ENCODE results near the gene PCYOX1L.

PCYOX1L gene

GRCh38 chr5:149324641-149325040, 33.2 kb upstream of the PCYOX1L start:
- no peak overlapping the region for H3K4me3 Mint-ChIP-seq
- no peak overlapping the region for H3K27ac Mint-ChIP-seq
- no peaks in the 10 kb centered on the region for H3K27me3 Mint-ChIP-seq
- no peaks in the 10 kb centered on the region for H3K9me3 Mint-ChIP-seq
- no peaks in the 10 kb centered on the region for H3K4me1 Mint-ChIP-seq (ENCODE audit: low read depth)
- H3K36me3 Mint-ChIP-seq (ENCODE audit: low read depth), result no peaks in the 10 kb centered on the region
- no peak for DNase-seq

GRCh38 chr5:149325166-149325735, 32.6 kb upstream of the PCYOX1L start:
- no peaks in the 10 kb centered on the region for H3K36me3 Mint-ChIP-seq (ENCODE audit: low read depth)
- DNase-seq, result no peak
- H3K27ac Mint-ChIP-seq, result no peak overlapping the region
- H3K9me3 Mint-ChIP-seq, result no peaks in the 10 kb centered on the region
- no peaks in the 10 kb centered on the region for H3K4me1 Mint-ChIP-seq (ENCODE audit: low read depth)
- no peak overlapping the region for H3K4me3 Mint-ChIP-seq
- no peaks in the 10 kb centered on the region for H3K27me3 Mint-ChIP-seq

GRCh38 chr5:149325894-149326293, 32.0 kb upstream of the PCYOX1L start:
- Mint-ChIP-seq H3K27ac (no peak overlapping the region), H3K4me3 (no peak overlapping the region), H3K9me3 (no peaks in the 10 kb centered on the region), H3K27me3 (no peaks in the 10 kb centered on the region), H3K36me3 (ENCODE audit: low read depth) (no peaks in the 10 kb centered on the region), H3K4me1 (ENCODE audit: low read depth) (no peaks in the 10 kb centered on the region)
- no peak for DNase-seq

- Mint-ChIP-seq H3K27me3 (no peaks in the 10 kb centered on the region), H3K4me3 (no peak overlapping the region), H3K9me3 (no peaks in the 10 kb centered on the region), H3K36me3 (ENCODE audit: low read depth) (no peaks in the 10 kb centered on the region), H3K4me1 (ENCODE audit: low read depth) (no peaks in the 10 kb centered on the region), H3K27ac (no peak overlapping the region)
- DNase-seq, result no peak
Observed at GRCh38 chr5:149326611-149327010, 31.2 kb upstream of the PCYOX1L start.

GRCh38 chr5:149328177-149328576, 29.7 kb upstream of the PCYOX1L start:
- DNase-seq, result no peak
- Mint-ChIP-seq H3K27ac (no peak overlapping the region), H3K27me3 (no peaks in the 10 kb centered on the region), H3K4me1 (ENCODE audit: low read depth) (no peaks in the 10 kb centered on the region), H3K9me3 (no peaks in the 10 kb centered on the region), H3K36me3 (ENCODE audit: low read depth) (no peaks in the 10 kb centered on the region), H3K4me3 (no peak overlapping the region)

- H3K27me3 Mint-ChIP-seq, result no peaks in the 10 kb centered on the region
- no peaks in the 10 kb centered on the region for H3K36me3 Mint-ChIP-seq (ENCODE audit: low read depth)
- no peaks in the 10 kb centered on the region for H3K9me3 Mint-ChIP-seq
- no peak overlapping the region for H3K4me3 Mint-ChIP-seq
- DNase-seq, result no peak
- no peaks in the 10 kb centered on the region for H3K4me1 Mint-ChIP-seq (ENCODE audit: low read depth)
- no peak overlapping the region for H3K27ac Mint-ChIP-seq
Observed at GRCh38 chr5:149333711-149334443, 24.0 kb upstream of the PCYOX1L start.

- H3K27me3 Mint-ChIP-seq, result no peaks in the 10 kb centered on the region
- H3K4me3 Mint-ChIP-seq, result no peak overlapping the region
- no peaks in the 10 kb centered on the region for H3K36me3 Mint-ChIP-seq (ENCODE audit: low read depth)
- no peaks in the 10 kb centered on the region for H3K9me3 Mint-ChIP-seq
- DNase-seq, result no peak
- no peak overlapping the region for H3K27ac Mint-ChIP-seq
- no peaks in the 10 kb centered on the region for H3K4me1 Mint-ChIP-seq (ENCODE audit: low read depth)
Observed at GRCh38 chr5:149337736-149338135, 20.1 kb upstream of the PCYOX1L start.

- no peaks in the 10 kb centered on the region for H3K36me3 Mint-ChIP-seq (ENCODE audit: low read depth)
- H3K27me3 Mint-ChIP-seq, result no peaks in the 10 kb centered on the region
- no peak overlapping the region for H3K4me3 Mint-ChIP-seq
- DNase-seq, result no peak
- peaks cover 2% of the 10 kb centered on the region for H3K4me1 Mint-ChIP-seq (ENCODE audit: low read depth)
- H3K27ac Mint-ChIP-seq, result no peak overlapping the region
- no peaks in the 10 kb centered on the region for H3K9me3 Mint-ChIP-seq
Observed at GRCh38 chr5:149338364-149338763, 19.5 kb upstream of the PCYOX1L start.

GRCh38 chr5:149340920-149341319, 16.9 kb upstream of the PCYOX1L start:
- Mint-ChIP-seq H3K27ac (no peak overlapping the region), H3K27me3 (no peaks in the 10 kb centered on the region), H3K9me3 (no peaks in the 10 kb centered on the region), H3K4me3 (no peak overlapping the region), H3K4me1 (ENCODE audit: low read depth) (peaks cover 16% of the 10 kb centered on the region), H3K36me3 (ENCODE audit: low read depth) (peaks cover 11% of the 10 kb centered on the region)
- no peak for DNase-seq

- Mint-ChIP-seq H3K9me3 (no peaks in the 10 kb centered on the region), H3K27me3 (no peaks in the 10 kb centered on the region), H3K27ac (no peak overlapping the region), H3K4me3 (no peak overlapping the region), H3K36me3 (ENCODE audit: low read depth) (peaks cover 19% of the 10 kb centered on the region), H3K4me1 (ENCODE audit: low read depth) (peaks cover 20% of the 10 kb centered on the region)
- no peak for DNase-seq
Observed at GRCh38 chr5:149341876-149342275, 16.0 kb upstream of the PCYOX1L start.

- H3K27me3 Mint-ChIP-seq, result no peaks in the 10 kb centered on the region
- no peaks in the 10 kb centered on the region for H3K9me3 Mint-ChIP-seq
- H3K27ac Mint-ChIP-seq, result peak overlapping the region; percentile 95
- no peak for DNase-seq
- peaks cover 43% of the 10 kb centered on the region for H3K4me1 Mint-ChIP-seq (ENCODE audit: low read depth)
- H3K4me3 Mint-ChIP-seq, result peak overlapping the region; percentile 86
- H3K36me3 Mint-ChIP-seq (ENCODE audit: low read depth), result peaks cover 41% of the 10 kb centered on the region
Observed at GRCh38 chr5:149344151-149344550, 13.7 kb upstream of the PCYOX1L start.

GRCh38 chr5:149345147-149345891, 12.5 kb upstream of the PCYOX1L start, which contains the start of gene GRPEL2:
GRPEL2 (plus strand) TSS chr5:149345499; CDS start chr5:149345540, 41 bp downstream.
- H3K9me3 Mint-ChIP-seq, result no peaks in the 10 kb centered on the region
- H3K4me1 Mint-ChIP-seq (ENCODE audit: low read depth), result peaks cover 55% of the 10 kb centered on the region

GRCh38 chr5:149345892-149346222, 12.0 kb upstream of the PCYOX1L start:
- H3K27me3 Mint-ChIP-seq, result no peaks in the 10 kb centered on the region
- H3K9me3 Mint-ChIP-seq, result no peaks in the 10 kb centered on the region
- peaks cover 58% of the 10 kb centered on the region for H3K36me3 Mint-ChIP-seq (ENCODE audit: low read depth)
- peak overlapping the region; percentile 95 for H3K27ac Mint-ChIP-seq
- DNase-seq, result no peak
- H3K4me3 Mint-ChIP-seq, result peak overlapping the region; percentile 86
- H3K4me1 Mint-ChIP-seq (ENCODE audit: low read depth), result peaks cover 60% of the 10 kb centered on the region

More at GRCh38 chr5:149345147-149345891, 12.5 kb upstream of the PCYOX1L start, which contains the start of gene GRPEL2:
- Mint-ChIP-seq H3K36me3 (ENCODE audit: low read depth) (peaks cover 53% of the 10 kb centered on the region), H3K4me3 (peak within 1 kb of the TSS; percentile 86), H3K27ac (peak within 1 kb of the TSS; percentile 95), H3K27me3 (no peaks in the 10 kb centered on the region)
- DNase-seq, result peak; percentile 94

GRCh38 chr5:149348518-149348917, 9.3 kb upstream of the PCYOX1L start:
- H3K27me3 Mint-ChIP-seq, result no peaks in the 10 kb centered on the region
- H3K27ac Mint-ChIP-seq, result peak overlapping the region; percentile 95

GRCh38 chr5:149349382-149349781, 8.5 kb upstream of the PCYOX1L start:
- no peak for DNase-seq
- H3K27ac Mint-ChIP-seq, result peak overlapping the region; percentile 95
- H3K27me3 Mint-ChIP-seq, result no peaks in the 10 kb centered on the region
- H3K4me3 Mint-ChIP-seq, result peak overlapping the region; percentile 33
- peaks cover 94% of the 10 kb centered on the region for H3K36me3 Mint-ChIP-seq (ENCODE audit: low read depth)
- no peaks in the 10 kb centered on the region for H3K9me3 Mint-ChIP-seq
- H3K4me1 Mint-ChIP-seq (ENCODE audit: low read depth), result peaks cover 78% of the 10 kb centered on the region

More at GRCh38 chr5:149348518-149348917, 9.3 kb upstream of the PCYOX1L start:
- peaks cover 79% of the 10 kb centered on the region for H3K4me1 Mint-ChIP-seq (ENCODE audit: low read depth)
- no peak for DNase-seq
- H3K36me3 Mint-ChIP-seq (ENCODE audit: low read depth), result peaks cover 85% of the 10 kb centered on the region
- no peaks in the 10 kb centered on the region for H3K9me3 Mint-ChIP-seq
- H3K4me3 Mint-ChIP-seq, result peak overlapping the region; percentile 86

All from activated T-cell treated with anti-CD3 and anti-CD28 coated beads, Interleukin-2, amount 50 U/mL, for 24 hours (primary cell).